HepG2 (cell line): ENCODE results near the gene WSB1. TPM values are rescaled to one million over a fixed set of nuclear protein-coding genes. Genes with fewer than 3 reads are reported as not detected.

Source experiments
- ATAC-seq: fragments of 200-7000 bp; cut with Tn5 transposase; 3 replicates; pipeline ENCODE4 v1.9.1; 2020; ENCODE audit warnings: mild to moderate bottlenecking, moderate library complexity
- BruUV-seq: library from RNA; stranded (reverse); fragments of 400-500 nt; replicated peaks from 2 replicates; lab custom pipeline; 2021; lab: Mats Ljungman, UMichigan
- CTCF ChIA-PET: fragments of 300-600 bp; formaldehyde crosslinking; extraction: SDS; loops from one replicate; lab custom pipeline; 2021; ENCODE audit warnings: low total read pairs, inconsistent platforms, low intra/inter-chr PET ratio; lab: Yijun Ruan, JAX
- POLR2A ChIA-PET: fragments of 350-600 bp; sonication (Branson Sonifier 250); formaldehyde crosslinking; loops from one replicate; lab custom pipeline; 2020; ENCODE audit warnings: antibody characterized with exemption, inconsistent platforms; lab: Yijun Ruan, JAX
- DNase-seq: peaks from one replicate; pipeline ENCODE4 v3.0.0-alpha.2; 2015; ENCODE audit warnings: low spot score
- FAIRE-seq: peaks from 3 replicates; lab custom pipeline; 2011; peaks lifted over from hg19 to GRCh38; lab: Jason Lieb, UNC
- H2AFZ ChIP-seq: one replicate; pipeline ENCODE4 v1.6.1; 2011; ENCODE audit warnings: low read length, inconsistent platforms
- H3K27ac ChIP-seq: fragments of 300-600 bp; 3 replicates; pipeline ENCODE4 v1.8.0; 2011; ENCODE audit warnings: mixed run types, mild to moderate bottlenecking, mixed read lengths, low read length, inconsistent platforms; ENCODE audit not compliant: insufficient read depth; ENCODE audit errors: extremely low read length
- H3K27me3 ChIP-seq, 2 experiments: fragments of 200-600 bp in 1 of 2; 2 replicates in 1 of 2; 3 replicates in 1 of 2; pipeline versions ENCODE4 v1.6.0 to v1.8.0; 2011; ENCODE audit warnings: low read length in 2 of 2, mild to moderate bottlenecking in 2 of 2, moderate library complexity in 2 of 2, inconsistent platforms in 1 of 2; ENCODE audit not compliant: insufficient read depth in 2 of 2, control insufficient read depth in 1 of 2
- H3K36me3 ChIP-seq, 2 experiments: fragments of 200-600 bp in 1 of 2; replicated peaks in 1 of 2; 2 replicates in 1 of 2; 3 replicates in 1 of 2; pipeline versions ENCODE4 v1.5.1 to v1.8.0; 2011; ENCODE audit warnings: low read length in 2 of 2, inconsistent platforms in 1 of 2; ENCODE audit not compliant: insufficient read depth in 2 of 2, control insufficient read depth in 1 of 2
- H3K4me1 ChIP-seq: 2 replicates; pipeline ENCODE4 v1.5.1; 2012; ENCODE audit warnings: low read length, inconsistent platforms; ENCODE audit not compliant: insufficient read depth
- H3K4me2 ChIP-seq: 2 replicates; pipeline ENCODE4 v1.6.0; 2011; ENCODE audit warnings: low read depth, low read length, inconsistent platforms
- H3K4me3 ChIP-seq, 3 experiments: fragments of 200-600 bp in 1 of 3; sonication (generic), shearing (Covaris generic) in 1 of 3; replicated peaks in 1 of 3; 2 replicates each; pipeline ENCODE4 v1.5.1; 2011 to 2016; ENCODE audit warnings: low read length in 3 of 3, inconsistent platforms in 2 of 3, low read depth in 2 of 3, mild to moderate bottlenecking in 2 of 3, control low read depth in 1 of 3, mixed read lengths in 1 of 3; ENCODE audit not compliant: insufficient read depth in 1 of 3
- H3K79me2 ChIP-seq: one replicate; pipeline ENCODE4 v1.6.1; 2011; ENCODE audit warnings: low read length, inconsistent platforms; ENCODE audit not compliant: insufficient read depth
- H3K9ac ChIP-seq: 2 replicates; pipeline ENCODE4 v1.6.0; 2011; ENCODE audit warnings: mild to moderate bottlenecking, low read depth, low read length, inconsistent platforms; ENCODE audit not compliant: insufficient read depth
- H3K9me3 ChIP-seq: 2 replicates; pipeline ENCODE4 v1.5.1; 2012; ENCODE audit warnings: mild to moderate bottlenecking, low read length
- H4K20me1 ChIP-seq: 2 replicates; pipeline ENCODE4 v1.6.0; 2011; ENCODE audit warnings: inconsistent platforms, mild to moderate bottlenecking, low read length, moderate library complexity; ENCODE audit not compliant: insufficient read depth
- ELF1 ChIP-seq: sonication (generic); formaldehyde crosslinking; IDR thresholded peaks from 2 replicates; pipeline ENCODE4 v1.4.0; 2020; ENCODE audit warnings: missing genetic modification reagents
- FOXP1 ChIP-seq, 2 experiments: fragments of 450-650 bp in 1 of 2; IDR thresholded peaks; 2 replicates each; pipeline ENCODE4 v1.6.1; 2017 to 2018; ENCODE audit warnings: antibody characterized with exemption in 1 of 2
- GATAD2A ChIP-seq: IDR thresholded peaks from 2 replicates; pipeline ENCODE4 v1.6.1; 2016
- HES4 ChIP-seq: sonication (generic); formaldehyde crosslinking; IDR thresholded peaks from 2 replicates; pipeline ENCODE4 v1.9.0; 2021; ENCODE audit warnings: mild to moderate bottlenecking, missing genetic modification reagents, borderline replicate concordance
- HOXA9 ChIP-seq: sonication (generic); formaldehyde crosslinking; IDR thresholded peaks from 2 replicates; pipeline ENCODE4 v1.8.1; 2022; ENCODE audit warnings: missing genetic modification reagents, mild to moderate bottlenecking, moderate library complexity, borderline replicate concordance
- KAT2B ChIP-seq: fragments of 150-350 bp; IDR thresholded peaks from 2 replicates; pipeline ENCODE4 v1.6.1; 2014; ENCODE audit warnings: low read depth, low read length, borderline replicate concordance
- RAD21 ChIP-seq: fragments of 450-650 bp; formaldehyde crosslinking; IDR thresholded peaks from 2 replicates; pipeline ENCODE4 v1.5.0; 2020; ENCODE audit warnings: mild to moderate bottlenecking
- SAFB2 ChIP-seq: sonication (generic); formaldehyde crosslinking; IDR thresholded peaks from 2 replicates; pipeline ENCODE4 v1.5.1; 2020; ENCODE audit warnings: missing genetic modification reagents, low read depth, mild to moderate bottlenecking, borderline replicate concordance
- SALL1 ChIP-seq: sonication (generic); formaldehyde crosslinking; IDR thresholded peaks from 2 replicates; pipeline ENCODE4 v1.8.0; 2022; ENCODE audit warnings: mild to moderate bottlenecking, missing genetic modification reagents
- SIN3A ChIP-seq: IDR thresholded peaks from 2 replicates; pipeline ENCODE4 v1.6.1; 2011; ENCODE audit warnings: low read depth, mild to moderate bottlenecking, control low read depth, low read length, borderline replicate concordance
- SSRP1 ChIP-seq: IDR thresholded peaks from 2 replicates; pipeline ENCODE4 v1.6.1; 2016; ENCODE audit warnings: control low read depth
- ZHX2 ChIP-seq, 2 experiments: sonication (generic) in 1 of 2; formaldehyde crosslinking in 1 of 2; IDR thresholded peaks; 2 replicates each; pipeline versions ENCODE4 v1.6.1 to v1.9.0; 2014 to 2022; ENCODE audit warnings: antibody characterized with exemption in 1 of 2, borderline replicate concordance in 1 of 2, inconsistent platforms in 1 of 2, low read depth in 1 of 2, missing genetic modification reagents in 1 of 2
- ZNF180 ChIP-seq: sonication (generic); formaldehyde crosslinking; IDR thresholded peaks from 2 replicates; pipeline ENCODE4 v1.4.0; 2020; ENCODE audit warnings: low read depth, missing genetic modification reagents, borderline replicate concordance
- ZNF256 ChIP-seq: sonication (generic); formaldehyde crosslinking; conservative IDR thresholded peaks from 2 replicates; pipeline ENCODE4 v1.4.0; 2020; ENCODE audit warnings: missing genetic modification reagents
- ZNF598 ChIP-seq: sonication (generic); formaldehyde crosslinking; IDR thresholded peaks from 2 replicates; pipeline ENCODE4 v1.5.1; 2020; ENCODE audit warnings: mild to moderate bottlenecking, missing genetic modification reagents, borderline replicate concordance
- ZNF607 ChIP-seq: sonication (generic); formaldehyde crosslinking; IDR thresholded peaks from 2 replicates; pipeline ENCODE4 v1.5.1; 2020; ENCODE audit warnings: missing genetic modification reagents, mild to moderate bottlenecking, borderline replicate concordance
- ZNF616 ChIP-seq: sonication (generic); formaldehyde crosslinking; IDR thresholded peaks from 2 replicates; pipeline ENCODE4 v1.5.0; 2020; ENCODE audit warnings: low read depth, mild to moderate bottlenecking, missing genetic modification reagents
- ZNF644 ChIP-seq: IDR thresholded peaks from 2 replicates; pipeline ENCODE4 v1.6.1; 2016; ENCODE audit warnings: low read depth
- ZNF652 ChIP-seq: IDR thresholded peaks from 2 replicates; pipeline ENCODE4 v1.6.1; 2016; ENCODE audit warnings: low read depth, borderline replicate concordance
- WGBS: methylation state at CpG from one replicate; pipeline ENCODE4 v1.1.6; 2017; ENCODE audit warnings: low lambda C conversion rate; 5-methylcytosine and 5-hydroxymethylcytosine counted together
- in situ Hi-C: cut with HindIII; loops from 2 replicates; pipeline ENCODE4 v1.10.0; 2017; ENCODE audit warnings: low pct_unique_long_range_greater_than_20kb; ENCODE audit not compliant: extremely low pct_ligation_motif_present
- intact Hi-C: fragments of 100-400 bp; cut with micrococcal nuclease; formaldehyde crosslinking; loops from one replicate; pipeline ENCODE4 v1.10.0; 2022; ENCODE audit not compliant: unreplicated experiment
- polyA plus RNA-seq, 8 experiments: library from polyadenylated mRNA; depleted of rRNA in 3 of 8; stranded (reverse) in 7 of 8; unstranded in 1 of 8; fragments of >200 nt; fragmentation: Illumina TruSeq in 4 of 8; extraction: Trizol in 4 of 8; gene quantifications; 2 replicates each; pipeline versions ENCODE4 v1.2.1 to v1.2.3, GENCODE V29; 2011 to 2016; ENCODE audit warnings: low read depth in 4 of 8, missing spikeins in 1 of 8, mixed read lengths in 1 of 8; ENCODE audit not compliant: insufficient read depth in 1 of 8
- total RNA-seq, 5 experiments: library from RNA; depleted of rRNA; stranded (reverse); fragments of >200 nt; fragmentation: Illumina TruSeq; extraction: Trizol; gene quantifications; 2 replicates each; pipeline ENCODE4 v1.2.3, GENCODE V29; 2016; ENCODE audit warnings: low read depth in 1 of 5
- TF ChIP-seq, protein P1 (sequence below): sonication (generic); formaldehyde crosslinking; IDR thresholded peaks from 2 replicates; pipeline ENCODE4 v1.5.1; 2020; ENCODE audit warnings: missing genetic modification reagents, mild to moderate bottlenecking, borderline replicate concordance

Gene WSB1
- total and polyA plus RNA-seq, 2 of the 13 experiments (the other 11 are each of a cell fraction or from before 2014, with no cell fraction given) = 81.3 to 294 TPM

DNA sequence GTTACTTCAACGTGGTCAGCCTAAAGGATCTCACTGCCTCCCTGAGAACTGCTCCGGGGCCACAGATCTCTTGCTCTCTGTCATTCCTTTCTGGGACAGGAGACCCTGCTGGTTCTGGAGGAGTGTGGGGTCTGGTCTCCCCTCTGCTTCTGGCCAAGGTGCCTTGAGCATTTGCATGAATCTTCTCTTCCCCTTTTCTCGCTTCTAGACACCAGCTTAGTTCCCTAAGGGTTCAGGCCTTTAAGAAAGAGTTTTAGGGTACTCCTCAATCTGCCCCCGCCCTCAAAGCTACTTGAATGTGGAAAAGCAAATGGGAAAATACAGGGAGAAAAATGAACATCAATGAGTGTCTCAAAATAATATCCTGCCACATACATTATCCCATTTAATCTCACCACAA lies 48.1 kb downstream of the WSB1 start (continued):
- TF ChIP-seq ZHX2 (IDR thresholded peaks at IDR 0.05; ENCODE audit: low read depth) (no peak), ZHX2 (CRISPR knock-in tag; IDR thresholded peaks at IDR 0.05; ENCODE audit: borderline replicate concordance) (no peak), KAT2B (no peak)

DNA sequence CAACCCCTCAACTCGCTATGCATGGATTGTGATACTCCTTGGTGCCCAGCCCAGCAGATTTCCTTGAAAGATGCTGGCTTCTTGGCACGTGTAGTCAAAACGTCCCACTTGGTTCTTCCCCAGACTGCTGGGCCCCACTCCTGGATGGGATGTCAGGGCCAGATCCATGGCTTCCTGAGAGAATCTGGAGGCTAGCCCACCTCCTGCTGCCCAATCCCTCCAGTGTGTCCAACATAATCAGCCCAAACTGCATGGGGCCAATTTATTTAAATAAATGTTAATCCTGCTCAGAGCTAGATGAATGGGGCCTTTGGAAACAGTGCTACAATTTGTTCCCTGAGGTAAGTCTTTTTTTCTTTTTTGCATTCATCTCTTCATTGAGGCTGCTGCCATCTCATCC lies 49.4 kb downstream of the WSB1 start:
- intact Hi-C loops = no loop called here
- Histone ChIP-seq H3K9me3 (no peaks in the 10 kb centered on the region), H3K79me2 (no peaks in the 10 kb centered on the region), H3K4me2 (no peak overlapping the region), H3K36me3 (no peaks in the 10 kb centered on the region), H4K20me1 (no peaks in the 10 kb centered on the region), H2AFZ (no peak overlapping the region), H3K27ac (no peak overlapping the region), H3K9ac (no peak overlapping the region), H3K4me1 (peaks cover 34% of the 10 kb centered on the region), H3K4me3 (no peak overlapping the region), H3K27me3 (no peaks in the 10 kb centered on the region)
- ChIA-PET POLR2A (no interaction called here), CTCF (no interaction called here)
- in situ Hi-C loops = no loop called here
- TF ChIP-seq HOXA9 (CRISPR knock-in tag) (no peak), SAFB2 (CRISPR knock-in tag) (no peak), SALL1 (CRISPR knock-in tag) (no peak), ZNF616 (CRISPR knock-in tag) (no peak), ZNF180 (no peak), HES4 (CRISPR knock-in tag) (no peak), ELF1 (no peak), ZNF256 (no peak), SSRP1 (no peak), RAD21 (CRISPR knock-in tag) (no peak), SIN3A (no peak), FOXP1 (IDR thresholded peaks at IDR 0.05) (no peak), FOXP1 (CRISPR knock-in tag; IDR thresholded peaks at IDR 0.05) (no peak), ZNF607 (no peak), ZNF644 (no peak), ZNF598 (CRISPR knock-in tag) (no peak), ZNF652 (no peak), GATAD2A (CRISPR knock-in tag) (no peak)
- TF ChIP-seq, protein P1, sequence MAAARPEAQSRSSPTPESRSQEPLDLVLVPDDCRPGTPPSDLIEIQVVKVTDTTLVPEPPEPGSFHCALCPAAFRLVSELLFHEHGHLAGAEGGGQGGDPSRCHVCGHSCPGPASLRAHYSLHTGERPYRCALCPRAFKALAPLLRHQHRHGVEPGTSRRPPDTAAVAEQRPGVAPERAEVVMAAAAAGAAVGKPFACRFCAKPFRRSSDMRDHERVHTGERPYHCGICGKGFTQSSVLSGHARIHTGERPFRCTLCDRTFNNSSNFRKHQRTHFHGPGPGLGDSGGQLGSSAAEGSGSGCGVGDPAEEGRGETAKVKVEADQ (CRISPR knock-in tag) = no peak
- no TSS peak for BruUV-seq
- no peak for FAIRE-seq
- no peak for DNase-seq
- WGBS = no CpG with 5 or more reads among the region's 3 CpGs
- no peak for ATAC-seq
